H9 (cell line): ENCODE data around the gene CTAGE6. TPM values are rescaled to one million over a fixed set of nuclear protein-coding genes. Genes with fewer than 3 reads are reported as not detected.
"Not testable (repeated sequence)": the region's sequence is repeated elsewhere in the genome, so short reads cannot be mapped to it uniquely, and the experiment has no call there.

Experiments used
- DNase-seq: peaks from one replicate; pipeline ENCODE4 v3.0.0-alpha.2; 2017
- H2AFZ ChIP-seq: one replicate; pipeline ENCODE4 v1.6.1; 2013; ENCODE audit warnings: mild to moderate bottlenecking, low read length, control low read depth, moderate library complexity
- H2AK5ac ChIP-seq: 2 replicates; pipeline ENCODE4 v1.6.1; 2013; ENCODE audit warnings: low read length, control low read depth, mixed read lengths; ENCODE audit not compliant: insufficient read length
- H2BK120ac ChIP-seq: one replicate; pipeline ENCODE4 v1.6.1; 2013; ENCODE audit warnings: low read depth, mild to moderate bottlenecking, low read length, control low read depth, inconsistent platforms; ENCODE audit not compliant: poor library complexity, severe bottlenecking
- H2BK12ac ChIP-seq: 2 replicates; pipeline ENCODE4 v1.6.1; 2013; ENCODE audit warnings: low read length, control low read depth, mixed read lengths, low read depth; ENCODE audit not compliant: insufficient read length
- H2BK15ac ChIP-seq: 2 replicates; pipeline ENCODE4 v1.6.1; 2013; ENCODE audit warnings: low read depth, low read length, control low read depth
- H2BK20ac ChIP-seq: one replicate; pipeline ENCODE4 v1.6.1; 2013; ENCODE audit warnings: low read depth, mild to moderate bottlenecking, low read length, control low read depth, inconsistent platforms; ENCODE audit not compliant: poor library complexity, severe bottlenecking
- H2BK5ac ChIP-seq: 2 replicates; pipeline ENCODE4 v1.6.1; 2013; ENCODE audit warnings: low read length, control low read depth, mixed read lengths; ENCODE audit not compliant: insufficient read length
- H3K14ac ChIP-seq: 2 replicates; pipeline ENCODE4 v1.6.1; 2013; ENCODE audit warnings: low read length, control low read depth; ENCODE audit not compliant: insufficient read depth
- H3K18ac ChIP-seq: 2 replicates; pipeline ENCODE4 v1.6.1; 2013; ENCODE audit warnings: low read depth, mild to moderate bottlenecking, mixed read lengths, low read length, control low read depth; ENCODE audit not compliant: insufficient read length
- H3K23ac ChIP-seq: 2 replicates; pipeline ENCODE4 v1.6.1; 2013; ENCODE audit warnings: low read length, control low read depth, mixed read lengths, low read depth; ENCODE audit not compliant: insufficient read length
- H3K23me2 ChIP-seq: 2 replicates; pipeline ENCODE4 v1.6.1; 2013; ENCODE audit warnings: low read depth, mild to moderate bottlenecking, mixed read lengths, low read length, control low read depth; ENCODE audit not compliant: insufficient read length, poor library complexity, severe bottlenecking
- H3K27ac ChIP-seq: 2 replicates; pipeline ENCODE4 v1.5.1; 2013; ENCODE audit warnings: low read length, control low read depth, mixed read lengths, low read depth; ENCODE audit not compliant: insufficient read length
- H3K27me3 ChIP-seq: 2 replicates; pipeline ENCODE4 v1.6.1; 2013; ENCODE audit warnings: low read length, control low read depth, inconsistent platforms; ENCODE audit not compliant: insufficient read depth
- H3K4ac ChIP-seq: 2 replicates; pipeline ENCODE4 v1.6.1; 2013; ENCODE audit warnings: low read depth, mild to moderate bottlenecking, control low read depth, inconsistent platforms, low read length, moderate library complexity
- H3K4me1 ChIP-seq: 2 replicates; pipeline ENCODE4 v1.6.1; 2013; ENCODE audit warnings: low read length, control low read depth, inconsistent platforms; ENCODE audit not compliant: insufficient read depth
- H3K4me2 ChIP-seq: 2 replicates; pipeline ENCODE4 v1.6.1; 2013; ENCODE audit warnings: low read length, control low read depth, mixed read lengths; ENCODE audit not compliant: insufficient read length, insufficient read depth
- H3K56ac ChIP-seq: 2 replicates; pipeline ENCODE4 v1.6.1; 2013; ENCODE audit warnings: low read depth, mild to moderate bottlenecking, mixed read lengths, low read length, control low read depth; ENCODE audit not compliant: insufficient read length
- H3K79me1 ChIP-seq: 2 replicates; pipeline ENCODE4 v1.6.1; 2013; ENCODE audit warnings: low read depth, mild to moderate bottlenecking, moderate library complexity, low read length, control low read depth, inconsistent platforms; ENCODE audit not compliant: insufficient read depth, poor library complexity, severe bottlenecking
- H3K79me2 ChIP-seq: 2 replicates; pipeline ENCODE4 v1.6.1; 2013; ENCODE audit warnings: low read length, control low read depth, inconsistent platforms; ENCODE audit not compliant: insufficient read depth
- H3K9ac ChIP-seq: 2 replicates; pipeline ENCODE4 v1.6.1; 2013; ENCODE audit warnings: low read length, control low read depth, mixed read lengths; ENCODE audit not compliant: insufficient read length; ENCODE audit errors: extremely low read depth
- H3K9me3 ChIP-seq: one replicate; pipeline ENCODE4 v1.6.1; 2013; ENCODE audit warnings: low read depth, low read length, inconsistent platforms; ENCODE audit not compliant: control insufficient read depth
- H3T11ph ChIP-seq: one replicate; pipeline ENCODE4 v1.6.1; 2013; ENCODE audit warnings: mild to moderate bottlenecking, low read length, control low read depth, inconsistent platforms
- H4K20me1 ChIP-seq: one replicate; pipeline ENCODE4 v1.6.1; 2013; ENCODE audit not compliant: control insufficient read depth, insufficient read length, insufficient read depth
- H4K5ac ChIP-seq: 2 replicates; pipeline ENCODE4 v1.6.1; 2013; ENCODE audit warnings: low read depth, mild to moderate bottlenecking, mixed read lengths, low read length, control low read depth; ENCODE audit not compliant: insufficient read length
- H4K8ac ChIP-seq: replicated peaks from 2 replicates; pipeline ENCODE4 v1.6.1; 2013; ENCODE audit warnings: low read length, control low read depth, mixed read lengths, low read depth; ENCODE audit not compliant: insufficient read length
- H4K91ac ChIP-seq: 2 replicates; pipeline ENCODE4 v1.6.1; 2013; ENCODE audit warnings: low read depth, mild to moderate bottlenecking, moderate library complexity, mixed read lengths, low read length, control low read depth; ENCODE audit not compliant: insufficient read length
- H3K27ac Mint-ChIP-seq, 3 experiments: 2 replicates in 2 of 3; 3 replicates in 1 of 3; pipeline ENCODE4 v1.8.0; 2020 to 2021; ENCODE audit warnings: mixed read lengths in 3 of 3, mild to moderate bottlenecking in 1 of 3, moderate library complexity in 1 of 3
- H3K27me3 Mint-ChIP-seq: 2 replicates; pipeline ENCODE4 v1.8.0; 2021; ENCODE audit warnings: low read depth, mild to moderate bottlenecking, moderate library complexity, mixed read lengths
- H3K36me3 Mint-ChIP-seq, 3 experiments: 2 replicates in 2 of 3; 3 replicates in 1 of 3; pipeline ENCODE4 v1.8.0; 2020 to 2021; ENCODE audit warnings: low read depth in 3 of 3, mixed read lengths in 3 of 3; ENCODE audit not compliant: insufficient read depth in 1 of 3
- H3K4me1 Mint-ChIP-seq, 2 experiments: 2 replicates each; pipeline ENCODE4 v1.8.0; 2020; ENCODE audit warnings: mixed read lengths in 2 of 2
- H3K4me3 Mint-ChIP-seq, 2 experiments: 2 replicates in 1 of 2; 3 replicates in 1 of 2; pipeline ENCODE4 v1.8.0; 2020 to 2021; ENCODE audit warnings: mild to moderate bottlenecking in 2 of 2, mixed read lengths in 2 of 2, moderate library complexity in 1 of 2
- H3K9me3 Mint-ChIP-seq, 2 experiments: 2 replicates in 1 of 2; 3 replicates in 1 of 2; pipeline ENCODE4 v1.8.0; 2020; ENCODE audit warnings: mild to moderate bottlenecking in 2 of 2, mixed read lengths in 2 of 2, moderate library complexity in 1 of 2
- WGBS: extraction: QIAGEN DNeasy Blood & Tissue Kit; methylation state at CpG from one replicate; pipeline ENCODE4 v1.1.7; 2013; ENCODE audit warnings: missing lambda C conversion rate, low lambda C conversion rate, mixed read lengths; ENCODE audit not compliant: insufficient read length; ENCODE audit errors: extremely low coverage; 5-methylcytosine and 5-hydroxymethylcytosine counted together
- total RNA-seq: library from RNA; stranded (reverse); gene quantifications from 2 replicates; pipeline ENCODE4 v1.2.1, GENCODE V29; 2021

The CTAGE6 gene
- total RNA-seq, 1 experiment from 2014 or later: not detected

GRCh38 chr7:143797896-143798290, 40.4 kb upstream of the CTAGE6 start:
- no CpG with 5 or more reads among the region's 2 CpGs for WGBS
- H3K18ac ChIP-seq, H2AK5ac ChIP-seq, H3K9ac ChIP-seq, H3K9me3 Mint-ChIP-seq, H3K27ac ChIP-seq, DNase-seq, H4K5ac ChIP-seq, H3K4me2 ChIP-seq, H3K4me1 ChIP-seq, H4K91ac ChIP-seq, H2AFZ ChIP-seq, H2BK120ac ChIP-seq, H3K27me3 ChIP-seq, H3K4ac ChIP-seq, H3K36me3 Mint-ChIP-seq, H4K8ac ChIP-seq, H3K79me1 ChIP-seq, H3K27me3 Mint-ChIP-seq, H3K14ac ChIP-seq, H3K23ac ChIP-seq, H3K9me3 ChIP-seq, H3K23me2 ChIP-seq, H4K20me1 ChIP-seq, H3T11ph ChIP-seq, H3K79me2 ChIP-seq, H3K56ac ChIP-seq, H3K27ac Mint-ChIP-seq, H2BK15ac ChIP-seq, H3K4me3 Mint-ChIP-seq, H2BK5ac ChIP-seq, H2BK20ac ChIP-seq, H3K4me1 Mint-ChIP-seq, H2BK12ac ChIP-seq: not testable (repeated sequence)

- not testable (repeated sequence) for H2AFZ ChIP-seq, H3K56ac ChIP-seq, H3K4me3 Mint-ChIP-seq, H3K36me3 Mint-ChIP-seq, H3K4me2 ChIP-seq, H3K23ac ChIP-seq, H2BK120ac ChIP-seq, H3T11ph ChIP-seq, H4K20me1 ChIP-seq, H3K4me1 Mint-ChIP-seq, H3K27ac Mint-ChIP-seq, H3K23me2 ChIP-seq, H3K18ac ChIP-seq, H4K91ac ChIP-seq, H3K27me3 ChIP-seq, H2AK5ac ChIP-seq, H3K4ac ChIP-seq, H3K14ac ChIP-seq, H3K27me3 Mint-ChIP-seq, H3K79me1 ChIP-seq, H4K5ac ChIP-seq, DNase-seq, H3K4me1 ChIP-seq, H2BK15ac ChIP-seq, H4K8ac ChIP-seq, H3K9me3 ChIP-seq, H2BK12ac ChIP-seq, H3K27ac ChIP-seq, H3K79me2 ChIP-seq, H3K9me3 Mint-ChIP-seq, H2BK20ac ChIP-seq, H2BK5ac ChIP-seq, H3K9ac ChIP-seq
- WGBS: no CpG with 5 or more reads among the region's 6 CpGs
Measured at GRCh38 chr7:143797119-143797895, 39.8 kb upstream of the CTAGE6 start.
